Lung (tissue), 12 donors: Measurements from ENCODE around the gene ITGB3. TPM values are rescaled to one million over a fixed set of nuclear protein-coding genes. Genes with fewer than 3 reads are reported as not detected.

Experiments
- ATAC-seq: fragments of 200-7000 bp; cut with Tn5 transposase; one replicate; pipeline ENCODE4 v1.9.1; 2020; ENCODE audit warnings: moderate number of reproducible peaks; ENCODE audit not compliant: insufficient read depth, low FRiP score
- DNase-seq, 3 donors: peaks; one replicate each; pipeline ENCODE4 v3.0.0-alpha.2; 2013 to 2017
- H3K27ac ChIP-seq, 2 donors: one replicate each; pipeline ENCODE4 v1.5.1; 2013; ENCODE audit warnings: mild to moderate bottlenecking in 2 of 2, moderate library complexity in 2 of 2, control low read depth in 1 of 2, inconsistent platforms in 1 of 2, low read depth in 1 of 2, low read length in 1 of 2
- H3K27me3 ChIP-seq, 3 donors: one replicate each; pipeline ENCODE4 v1.5.1; 2013; ENCODE audit warnings: low read length in 2 of 3; ENCODE audit not compliant: control insufficient read depth in 3 of 3, insufficient read depth in 3 of 3
- H3K36me3 ChIP-seq, 4 donors: one replicate each; pipeline ENCODE4 v1.5.1; 2013; ENCODE audit warnings: low read length in 4 of 4, mild to moderate bottlenecking in 1 of 4, moderate library complexity in 1 of 4; ENCODE audit not compliant: control insufficient read depth in 4 of 4, insufficient read depth in 4 of 4
- H3K4me1 ChIP-seq, 5 donors: one replicate each; pipeline ENCODE4 v1.5.1; 2013; ENCODE audit warnings: low read length in 5 of 5, mild to moderate bottlenecking in 2 of 5, moderate library complexity in 1 of 5; ENCODE audit not compliant: control insufficient read depth in 5 of 5, insufficient read depth in 5 of 5
- H3K4me3 ChIP-seq: one replicate; pipeline ENCODE4 v1.5.1; 2013; ENCODE audit warnings: mild to moderate bottlenecking, control low read depth, moderate library complexity
- H3K9ac ChIP-seq, 2 donors: one replicate each; pipeline ENCODE4 v1.5.1; 2013; ENCODE audit warnings: low read length in 2 of 2, control low read depth in 1 of 2; ENCODE audit not compliant: insufficient read depth in 1 of 2
- H3K9me3 ChIP-seq, 4 donors: one replicate each; pipeline ENCODE4 v1.5.1; 2013; ENCODE audit warnings: low read length in 3 of 4, mild to moderate bottlenecking in 1 of 4, moderate library complexity in 1 of 4; ENCODE audit not compliant: control insufficient read depth in 4 of 4, insufficient read depth in 3 of 4
- CTCF ChIP-seq: IDR thresholded peaks from 2 replicates; pipeline ENCODE4 v1.5.1; 2012; ENCODE audit warnings: mild to moderate bottlenecking; ENCODE audit errors: control extremely low read depth, extremely low read depth
- WGBS, 2 donors: extraction: QIAGEN DNeasy Blood & Tissue Kit; methylation state at CpG; one replicate each; pipeline ENCODE4 v1.1.7; 2013; 5-methylcytosine and 5-hydroxymethylcytosine counted together
- polyA plus RNA-seq, 2 donors: library from polyadenylated mRNA; stranded (reverse); fragments of 200-250 nt; gene quantifications; one replicate each; pipeline ENCODE4 v1.2.1, GENCODE V29; 2013
- total RNA-seq, 2 donors: library from RNA; depleted of rRNA in 1 of 2; stranded (reverse); fragments of >200 nt in 1 of 2; gene quantifications; one replicate each; pipeline ENCODE4 v1.2.1, GENCODE V29; 2014 to 2021
- donor health status: control.
- donor health status: control.
- donor health status: Bipolar disorder and iron deficiency.
- donor health status: healthy.
- donor health status: DM: yes; HTN: yes; CAD: no.

Gene ITGB3
- total and polyA plus RNA-seq, 4 donors: 1.3 to 15.9 (median 7.7) TPM

GRCh38 chr17:47272491-47272890, 18.9 kb downstream of the ITGB3 start:
- Histone ChIP-seq H3K36me3 (no peaks in the 10 kb centered on the region), H3K9ac (no peak overlapping the region), H3K4me1 (peaks cover 14 to 29% (median 23%) of the 10 kb centered on the region in 5 donors), H3K4me3 (no peak overlapping the region), H3K9me3 (no peaks in the 10 kb centered on the region), H3K27me3 (no peaks in the 10 kb centered on the region), H3K27ac (no peak overlapping the region)
- 77 to 80% methylated on average over 1 of the region's 1 CpG for WGBS, 2 donors
- DNase-seq (no peak), ATAC-seq (no peak)
- TF ChIP-seq CTCF: no peak

- no peak overlapping the region for H3K4me3 ChIP-seq
- no peak overlapping the region for H3K9ac ChIP-seq
- WGBS, 2 donors: 98 to 100% methylated on average over 2 of the region's 2 CpGs
- H3K36me3 ChIP-seq: no peaks in the 10 kb centered on the region
- H3K27ac ChIP-seq: no peak overlapping the region
- TF ChIP-seq CTCF: no peak
- ATAC-seq (no peak), DNase-seq (no peak)
- H3K4me1 ChIP-seq: peaks cover 17 to 33% (median 22%) of the 10 kb centered on the region in 5 donors
- H3K27me3 ChIP-seq: no peaks in the 10 kb centered on the region
- H3K9me3 ChIP-seq: no peaks in the 10 kb centered on the region
Measured at GRCh38 chr17:47273245-47273644, 19.6 kb downstream of the ITGB3 start.

GRCh38 chr17:47274319-47275069, 20.9 kb downstream of the ITGB3 start:
- ATAC-seq: no peak

More at GRCh38 chr17:47274319-47275069, 20.9 kb downstream of the ITGB3 start:
- TF ChIP-seq CTCF: no peak
- H3K4me3 ChIP-seq: no peak overlapping the region
- H3K27me3 ChIP-seq: no peaks in the 10 kb centered on the region
- peaks cover 22 to 39% (median 27%) of the 10 kb centered on the region in 5 donors for H3K4me1 ChIP-seq
- H3K9ac ChIP-seq: no peak overlapping the region
- no peaks in the 10 kb centered on the region for H3K9me3 ChIP-seq
- no peaks in the 10 kb centered on the region for H3K36me3 ChIP-seq
- WGBS, 2 donors: 94% methylated on average over 5 of the region's 5 CpGs
- peak overlapping the region in 1 of 2 donors; percentile 74 for H3K27ac ChIP-seq
- no peak for DNase-seq
